HEK293T (cell line): ENCODE data around the gene TPK1.

ENCODE experiments used
- BHLHE40 ChIP-seq: fragments of 450-650 bp; IDR thresholded peaks from 2 replicates; pipeline ENCODE4 v1.6.1; 2016; ENCODE audit warnings: mild to moderate bottlenecking, moderate library complexity, borderline replicate concordance
- FOXM1 ChIP-seq: fragments of 450-650 bp; IDR thresholded peaks from 2 replicates; pipeline ENCODE4 v1.6.1; 2017; ENCODE audit warnings: mild to moderate bottlenecking, borderline replicate concordance
- HDGF ChIP-seq: fragments of 450-650 bp; IDR thresholded peaks from 2 replicates; pipeline ENCODE4 v1.6.1; 2017; ENCODE audit warnings: antibody characterized with exemption, borderline replicate concordance
- NFRKB ChIP-seq: fragments of 450-650 bp; IDR thresholded peaks from 2 replicates; pipeline ENCODE4 v1.6.1; 2016; ENCODE audit warnings: mild to moderate bottlenecking, moderate library complexity
- SP1 ChIP-seq: fragments of 450-650 bp; IDR thresholded peaks from 2 replicates; pipeline ENCODE4 v1.6.1; 2017

- TF ChIP-seq FOXM1 (no peak), SP1 (no peak), BHLHE40 (no peak), NFRKB (no peak), HDGF (no peak)
Measured at GRCh38 chr7:144738146-144738545, 97.7 kb downstream of the TPK1 start.
